Gastroesophageal sphincter (tissue), 4 donors: ENCODE data around the gene CLCN2. TPM values are rescaled to one million over a fixed set of nuclear protein-coding genes. Genes with fewer than 3 reads are reported as not detected.

Source experiments
- ATAC-seq: fragments of 150-250 bp; one replicate; pipeline ENCODE4 v1.9.1; 2016; ENCODE audit warnings: mild to moderate bottlenecking, moderate library complexity
- H3K27ac ChIP-seq, 4 donors: fragments of 200-600 bp; sonication (generic) in 3 of 4; 1 replicate in 3 of 4; 2 replicates in 1 of 4; pipeline ENCODE4 v1.5.1; 2016 to 2019
- H3K27me3 ChIP-seq: fragments of 200-600 bp; sonication (generic); one replicate; pipeline ENCODE4 v1.5.1; 2019
- H3K36me3 ChIP-seq, 2 donors: fragments of 200-600 bp; sonication (generic); one replicate each; pipeline ENCODE4 v1.5.1; 2019; ENCODE audit warnings: control low read depth in 1 of 2
- H3K4me1 ChIP-seq, 3 donors: fragments of 200-600 bp; sonication (generic); 1 replicate in 2 of 3; 2 replicates in 1 of 3; pipeline ENCODE4 v1.5.1; 2016 to 2019; ENCODE audit warnings: control low read depth in 2 of 3
- H3K4me3 ChIP-seq, 2 donors: fragments of 200-600 bp; sonication (generic); one replicate each; pipeline ENCODE4 v1.5.1; 2019; ENCODE audit warnings: mild to moderate bottlenecking in 1 of 2, moderate library complexity in 1 of 2
- H3K9me3 ChIP-seq, 3 donors: fragments of 200-600 bp; sonication (generic); one replicate each; pipeline ENCODE4 v1.5.1; 2017 to 2019; ENCODE audit warnings: control low read depth in 2 of 3
- CTCF ChIP-seq, 4 experiments: fragments of 200-600 bp in 2 of 4; fragments of 450-650 bp in 2 of 4; sonication (generic) in 1 of 4; IDR thresholded peaks; one replicate each; pipeline ENCODE4 v1.5.1; 2017 to 2019; ENCODE audit warnings: antibody characterized with exemption in 4 of 4, mild to moderate bottlenecking in 2 of 4, moderate library complexity in 2 of 4
- EP300 ChIP-seq: sonication (generic); formaldehyde crosslinking; IDR thresholded peaks from one replicate; pipeline ENCODE4 v1.6.1; 2017; ENCODE audit warnings: antibody characterized with exemption, mild to moderate bottlenecking
- POLR2A ChIP-seq, 2 donors: fragments of 450-650 bp; IDR thresholded peaks; one replicate each; pipeline ENCODE4 v1.6.1; 2017; ENCODE audit warnings: antibody characterized with exemption in 2 of 2, mild to moderate bottlenecking in 2 of 2, moderate library complexity in 1 of 2
- POLR2AphosphoS5 ChIP-seq: sonication (generic); formaldehyde crosslinking; IDR thresholded peaks from one replicate; pipeline ENCODE4 v1.6.1; 2017; ENCODE audit warnings: antibody characterized with exemption
- WGBS, 2 donors: methylation state at CpG; one replicate each; pipeline ENCODE4 v1.1.5; 2018; ENCODE audit warnings: low coverage in 1 of 2; 5-methylcytosine and 5-hydroxymethylcytosine counted together
- total RNA-seq, 4 donors: library from RNA; depleted of rRNA; stranded (reverse); fragments of >200 nt; gene quantifications; one replicate each; pipeline ENCODE4 v1.1.0, GENCODE V29; 2016

The CLCN2 gene
- total RNA-seq, 4 donors from 2014 or later: 2.0 to 6.8 (median 2.3) TPM

GRCh38 chr3:184377882-184378445 is 16.6 kb upstream of the CLCN2 start, which contains the start of gene THPO:
Gene THPO, minus strand, starts transcription at chr3:184378207. Its CDS starts 1,948 bp downstream, at chr3:184376259.
- Histone ChIP-seq H3K4me1 (peaks cover 0 to 45% (median 24%) of the 10 kb centered on the region in 3 donors), H3K27ac (peak within 1 kb of the TSS in 3 of 4 donors; percentile 68 to 84 (median 82)), H3K36me3 (peaks cover 0 to 4% of the 10 kb centered on the region in 2 donors), H3K27me3 (peaks cover 50% of the 10 kb centered on the region), H3K9me3 (no peaks in the 10 kb centered on the region), H3K4me3 (peak within 1 kb of the TSS in 1 of 2 donors; percentile 67)
- ATAC-seq: no peak
- peak; percentile 49 for TF ChIP-seq POLR2AphosphoS5
- no peak for TF ChIP-seq EP300
- no peak for TF ChIP-seq CTCF (IDR thresholded peaks at IDR 0.05)
- no peak for TF ChIP-seq POLR2A (IDR thresholded peaks at IDR 0.05)
- WGBS, 2 donors: 33% methylated on average over 1 of the region's 7 CpGs; no CpG with 5 or more reads in 1 of the 2 donors

GRCh38 chr3:184377374-184377773 is 16.0 kb upstream of the CLCN2 start:
- ATAC-seq: no peak
- TF ChIP-seq CTCF (IDR thresholded peaks at IDR 0.05): no peak
- TF ChIP-seq EP300: no peak
- no peak for TF ChIP-seq POLR2AphosphoS5
- TF ChIP-seq POLR2A (IDR thresholded peaks at IDR 0.05): no peak
- Histone ChIP-seq H3K4me1 (peaks cover 0 to 49% (median 24%) of the 10 kb centered on the region in 3 donors), H3K36me3 (no peaks in the 10 kb centered on the region), H3K9me3 (no peaks in the 10 kb centered on the region), H3K4me3 (no peak overlapping the region), H3K27me3 (peaks cover 50% of the 10 kb centered on the region), H3K27ac (peak overlapping the region in 1 of 4 donors; percentile 24)
- 79% methylated on average over 2 to 4 of the region's 5 CpGs for WGBS, 2 donors

GRCh38 chr3:184375747-184376461 is 14.5 kb upstream of the CLCN2 start:
- Histone ChIP-seq H3K27ac (no peak overlapping the region), H3K27me3 (peaks cover 36% of the 10 kb centered on the region), H3K9me3 (no peaks in the 10 kb centered on the region), H3K4me3 (no peak overlapping the region), H3K4me1 (peaks cover 0 to 52% (median 20%) of the 10 kb centered on the region in 3 donors), H3K36me3 (no peaks in the 10 kb centered on the region)
- ATAC-seq: no peak
- no peak for TF ChIP-seq POLR2A (IDR thresholded peaks at IDR 0.05)
- no peak for TF ChIP-seq POLR2AphosphoS5
- no peak for TF ChIP-seq CTCF (IDR thresholded peaks at IDR 0.05)
- no peak for TF ChIP-seq EP300
- WGBS, 2 donors: 69 to 97% methylated on average over 5 to 7 of the region's 12 CpGs

GRCh38 chr3:184373422-184373821 is 12.0 kb upstream of the CLCN2 start:
- 60% methylated on average over 4 of the region's 6 CpGs; no CpG with 5 or more reads in 1 of the 2 donors for WGBS, 2 donors
- H3K36me3 ChIP-seq: peaks cover 0 to 13% of the 10 kb centered on the region in 2 donors
- peak; percentile 82 for ATAC-seq

More at GRCh38 chr3:184373422-184373821, 12.0 kb upstream of the CLCN2 start:
- TF ChIP-seq EP300: no peak
- TF ChIP-seq POLR2A (IDR thresholded peaks at IDR 0.05): no peak
- no peak for TF ChIP-seq POLR2AphosphoS5
- no peak for TF ChIP-seq CTCF (IDR thresholded peaks at IDR 0.05)
- peaks cover 0 to 42% (median 11%) of the 10 kb centered on the region in 3 donors for H3K4me1 ChIP-seq
- H3K27ac ChIP-seq: no peak overlapping the region
- no peaks in the 10 kb centered on the region for H3K9me3 ChIP-seq
- no peak overlapping the region for H3K4me3 ChIP-seq
- peaks cover 24% of the 10 kb centered on the region for H3K27me3 ChIP-seq
